IMR-90 (cell line): Measurements from ENCODE around the gene KCNJ18. TPM values are rescaled to one million over a fixed set of nuclear protein-coding genes. Genes with fewer than 3 reads are reported as not detected.
"Not testable (repeated sequence)": the region's sequence is repeated elsewhere in the genome, so short reads cannot be mapped to it uniquely, and the experiment has no call there.

Experiments used
- ATAC-seq: fragments of 200-7000 bp; cut with Tn5 transposase; 2 replicates; pipeline ENCODE4 v1.9.1; 2020; ENCODE audit warnings: low read depth, mild to moderate bottlenecking, moderate library complexity
- BruUV-seq: library from RNA; stranded (reverse); fragments of 400-500 nt; replicated peaks from 2 replicates; lab custom pipeline; 2021; lab: Mats Ljungman, UMichigan
- CTCF ChIA-PET: fragments of 300-600 bp; formaldehyde crosslinking; extraction: SDS; loops from one replicate; lab custom pipeline; 2021; ENCODE audit warnings: antibody characterized with exemption; lab: Yijun Ruan, JAX
- POLR2A ChIA-PET: fragments of 300-600 bp; sonication (Branson Sonifier 250); formaldehyde crosslinking; loops from one replicate; lab custom pipeline; 2022; ENCODE audit warnings: antibody characterized with exemption; ENCODE audit not compliant: unreplicated experiment; lab: Charles Lee
- DNase-seq: peaks from one replicate; pipeline ENCODE4 v3.0.0; 2013
- H2AFZ ChIP-seq: replicated peaks from 2 replicates; pipeline ENCODE3; 2013; ENCODE audit warnings: low read length, mild to moderate bottlenecking; ENCODE audit not compliant: poor library complexity
- H2AK5ac ChIP-seq: 2 replicates; pipeline ENCODE4 v1.6.1; 2013; ENCODE audit warnings: low read depth, low read length, inconsistent platforms
- H2AK9ac ChIP-seq: replicated peaks from 2 replicates; pipeline ENCODE3; 2013; ENCODE audit warnings: mild to moderate bottlenecking, low read depth, low read length, moderate library complexity; ENCODE audit not compliant: poor library complexity
- H2BK120ac ChIP-seq: 2 replicates; pipeline ENCODE4 v1.6.1; 2013; ENCODE audit warnings: low read depth, low read length, inconsistent platforms
- H2BK15ac ChIP-seq: 3 replicates; pipeline ENCODE4 v1.6.1; 2013; ENCODE audit warnings: low read depth, low read length, inconsistent platforms
- H2BK20ac ChIP-seq: 2 replicates; pipeline ENCODE4 v1.6.1; 2013; ENCODE audit warnings: low read depth, mild to moderate bottlenecking, inconsistent platforms, low read length, moderate library complexity
- H2BK5ac ChIP-seq: 2 replicates; pipeline ENCODE4 v1.6.1; 2013; ENCODE audit warnings: mild to moderate bottlenecking, low read depth, low read length, inconsistent platforms; ENCODE audit not compliant: poor library complexity, severe bottlenecking
- H3K14ac ChIP-seq: replicated peaks from 2 replicates; pipeline ENCODE4 v1.6.1; 2013; ENCODE audit warnings: low read depth, low read length, inconsistent platforms
- H3K18ac ChIP-seq: 2 replicates; pipeline ENCODE4 v1.6.1; 2013; ENCODE audit warnings: low read depth, low read length, control low read depth
- H3K23ac ChIP-seq: 2 replicates; pipeline ENCODE4 v1.6.1; 2013; ENCODE audit warnings: low read depth, low read length, inconsistent platforms
- H3K27ac ChIP-seq: 2 replicates; pipeline ENCODE4 v1.5.1; 2013; ENCODE audit warnings: mild to moderate bottlenecking, control low read depth, low read length; ENCODE audit not compliant: insufficient read depth
- H3K27me3 ChIP-seq: 2 replicates; pipeline ENCODE4 v1.6.1; 2013; ENCODE audit warnings: low read length; ENCODE audit not compliant: control insufficient read depth, insufficient read depth
- H3K36me3 ChIP-seq: 2 replicates; pipeline ENCODE4 v1.6.1; 2013; ENCODE audit warnings: low read length, mixed read lengths; ENCODE audit not compliant: control insufficient read depth, insufficient read depth
- H3K4ac ChIP-seq: 2 replicates; pipeline ENCODE4 v1.6.1; 2013; ENCODE audit warnings: low read depth, low read length, inconsistent platforms
- H3K4me1 ChIP-seq: 2 replicates; pipeline ENCODE4 v1.6.1; 2013; ENCODE audit warnings: low read length, mixed read lengths; ENCODE audit not compliant: control insufficient read depth, insufficient read depth
- H3K4me2 ChIP-seq: 2 replicates; pipeline ENCODE4 v1.6.1; 2013; ENCODE audit warnings: low read depth, mild to moderate bottlenecking, control low read depth, low read length, moderate library complexity
- H3K4me3 ChIP-seq: 2 replicates; pipeline ENCODE4 v1.5.1; 2013; ENCODE audit warnings: low read depth, mild to moderate bottlenecking, control low read depth, low read length, moderate library complexity; ENCODE audit not compliant: insufficient read depth
- H3K56ac ChIP-seq: 2 replicates; pipeline ENCODE4 v1.6.1; 2013; ENCODE audit warnings: low read length, inconsistent platforms; ENCODE audit not compliant: insufficient read depth; ENCODE audit errors: extremely low read depth
- H3K79me1 ChIP-seq, 2 experiments: 2 replicates each; pipeline ENCODE4 v1.6.1; 2013; ENCODE audit warnings: low read length in 2 of 2, inconsistent platforms in 1 of 2, low read depth in 1 of 2
- H3K9ac ChIP-seq: 2 replicates; pipeline ENCODE4 v1.6.1; 2013; ENCODE audit warnings: low read depth, low read length, control low read depth
- H3K9me1 ChIP-seq: 2 replicates; pipeline ENCODE4 v1.6.1; 2013; ENCODE audit warnings: low read length, inconsistent platforms; ENCODE audit not compliant: insufficient read depth
- H3K9me3 ChIP-seq: 2 replicates; pipeline ENCODE4 v1.6.1; 2013; ENCODE audit warnings: low read length; ENCODE audit not compliant: control insufficient read depth, insufficient read depth
- H4K20me1 ChIP-seq: 2 replicates; pipeline ENCODE4 v1.6.1; 2013; ENCODE audit warnings: low read length, inconsistent platforms; ENCODE audit not compliant: insufficient read depth
- H4K5ac ChIP-seq: 2 replicates; pipeline ENCODE4 v1.6.1; 2013; ENCODE audit warnings: mild to moderate bottlenecking, low read depth, low read length, control low read depth
- H4K8ac ChIP-seq, 2 experiments: 2 replicates each; pipeline ENCODE4 v1.6.1; 2013; ENCODE audit warnings: low read depth in 2 of 2, low read length in 2 of 2, control low read depth in 1 of 2, inconsistent platforms in 1 of 2
- H4K91ac ChIP-seq: 2 replicates; pipeline ENCODE4 v1.6.1; 2013; ENCODE audit warnings: low read depth, low read length, inconsistent platforms; ENCODE audit not compliant: insufficient read depth
- WGBS, 2 experiments: methylation state at CpG; one replicate each; pipeline versions ENCODE4 v1.1.5 to v1.1.7; 2013; ENCODE audit warnings: missing lambda C conversion rate in 2 of 2; ENCODE audit not compliant: insufficient read length in 1 of 2; ENCODE audit errors: extremely low coverage in 2 of 2; 5-methylcytosine and 5-hydroxymethylcytosine counted together
- dilution Hi-C: fragments of 300-500 bp; cut with HindIII; formaldehyde crosslinking; loops from one replicate; pipeline ENCODE4 v1.14.3; 2018; ENCODE audit warnings: low sequenced_read_pairs; ENCODE audit not compliant: unreplicated experiment
- in situ Hi-C: fragments of 300-500 bp; cut with MboI; formaldehyde crosslinking; loops from 3 replicates; pipeline ENCODE4 v1.14.3; 2019; ENCODE audit warnings: low sequenced_read_pairs, inconsistent platforms, mixed read lengths
- intact Hi-C: fragments of 100-400 bp; cut with micrococcal nuclease; formaldehyde crosslinking; loops from 2 replicates; pipeline ENCODE4 v1.10.0; 2022
- polyA plus RNA-seq, 3 experiments: library from polyadenylated mRNA; depleted of rRNA; stranded (reverse); fragments of >200 nt; gene quantifications; 2 replicates each; pipeline ENCODE4 v1.2.3, GENCODE V29; 2012; ENCODE audit warnings: low replicate concordance in 1 of 3
- total RNA-seq: library from RNA; depleted of rRNA; stranded (reverse); fragments of >200 nt; gene quantifications from 2 replicates; pipeline ENCODE4 v1.2.3, GENCODE V29; 2012

The KCNJ18 gene
- total and polyA plus RNA-seq, 2 of the 4 experiments (the other 2 are of a cell fraction): not detected

GRCh38 chr17:21707711-21708611 lies 15.6 kb downstream of the KCNJ18 start:
- H2BK15ac ChIP-seq, H3K4me1 ChIP-seq, H2AK9ac ChIP-seq, CTCF ChIA-PET, H3K36me3 ChIP-seq, DNase-seq, H3K79me1 ChIP-seq, H3K14ac ChIP-seq, ATAC-seq, H3K56ac ChIP-seq, H4K91ac ChIP-seq, H3K27me3 ChIP-seq, H3K4ac ChIP-seq, H3K23ac ChIP-seq, H4K8ac ChIP-seq, POLR2A ChIA-PET, H2BK20ac ChIP-seq, H4K20me1 ChIP-seq, H2AFZ ChIP-seq, H3K4me2 ChIP-seq, dilution Hi-C loops, H2AK5ac ChIP-seq, H4K5ac ChIP-seq, H2BK120ac ChIP-seq, BruUV-seq, H2BK5ac ChIP-seq, H3K18ac ChIP-seq, H3K4me3 ChIP-seq, H3K9me1 ChIP-seq, H3K9ac ChIP-seq, intact Hi-C loops, H3K27ac ChIP-seq: not testable (repeated sequence)
- peaks cover 21% of the 10 kb centered on the region for H3K9me3 ChIP-seq
- in situ Hi-C loops: loop anchor here (10.0 kb wide), 1 partner anchor 283 kb away; no protein-coding TSS in a partner anchor
- WGBS, 2 experiments: 74% methylated on average over 6 of the region's 17 CpGs; no CpG with 5 or more reads in 1 of the 2 experiments

- H3K56ac ChIP-seq, H3K9me1 ChIP-seq, H4K5ac ChIP-seq, H4K20me1 ChIP-seq, H2BK20ac ChIP-seq, H3K79me1 ChIP-seq, BruUV-seq, H3K4me1 ChIP-seq, H3K18ac ChIP-seq, ATAC-seq, dilution Hi-C loops, H2BK15ac ChIP-seq, H2AFZ ChIP-seq, H2BK120ac ChIP-seq, H2AK9ac ChIP-seq, H2BK5ac ChIP-seq, H2AK5ac ChIP-seq, POLR2A ChIA-PET, H3K4ac ChIP-seq, intact Hi-C loops, H3K36me3 ChIP-seq, H3K4me3 ChIP-seq, H4K8ac ChIP-seq, H3K4me2 ChIP-seq, CTCF ChIA-PET, H3K27ac ChIP-seq, H3K23ac ChIP-seq, H3K9ac ChIP-seq, DNase-seq, H3K14ac ChIP-seq, H3K27me3 ChIP-seq, H4K91ac ChIP-seq: not testable (repeated sequence)
- peaks cover 21% of the 10 kb centered on the region for H3K9me3 ChIP-seq
- 14% methylated on average over 1 of the region's 15 CpGs; no CpG with 5 or more reads in 1 of the 2 experiments for WGBS, 2 experiments
- in situ Hi-C loops: loop anchor here (10.0 kb wide), 1 partner anchor 284 kb away; no protein-coding TSS in a partner anchor
Measured at GRCh38 chr17:21708612-21709535, 16.6 kb downstream of the KCNJ18 start.
